Mucosa of rectum (tissue), 2 donors: ENCODE measurements around the gene TBX6.
"Not testable (repeated sequence)": the region's sequence is repeated elsewhere in the genome, so short reads cannot be mapped to it uniquely, and the experiment has no call there.

Source experiments
- H3K27ac ChIP-seq, 2 donors: one replicate each; pipeline ENCODE4 v1.7.0; 2013; ENCODE audit warnings: inconsistent platforms in 2 of 2, low read depth in 2 of 2, low read length in 2 of 2
- H3K27me3 ChIP-seq, 2 donors: one replicate each; pipeline ENCODE4 v1.7.0; 2013; ENCODE audit warnings: low read length in 2 of 2; ENCODE audit not compliant: control insufficient read depth in 2 of 2, insufficient read depth in 2 of 2
- H3K36me3 ChIP-seq, 2 donors: one replicate each; pipeline ENCODE4 v1.7.0; 2013; ENCODE audit warnings: low read length in 2 of 2; ENCODE audit not compliant: control insufficient read depth in 2 of 2, insufficient read depth in 2 of 2
- H3K4me1 ChIP-seq, 2 donors: one replicate each; pipeline ENCODE4 v1.7.0; 2013; ENCODE audit warnings: low read length in 2 of 2, mild to moderate bottlenecking in 1 of 2; ENCODE audit not compliant: control insufficient read depth in 2 of 2, insufficient read depth in 2 of 2
- H3K4me3 ChIP-seq, 2 donors: one replicate each; pipeline ENCODE4 v1.7.0; 2013; ENCODE audit warnings: low read length in 2 of 2
- H3K9ac ChIP-seq, 2 donors: one replicate each; pipeline ENCODE4 v1.7.0; 2013; ENCODE audit warnings: low read length in 2 of 2, low read depth in 1 of 2, mild to moderate bottlenecking in 1 of 2
- H3K9me3 ChIP-seq, 2 donors: one replicate each; pipeline ENCODE4 v1.7.0; 2013; ENCODE audit warnings: low read length in 2 of 2; ENCODE audit not compliant: control insufficient read depth in 2 of 2
- donor health status: healthy.
- donor health status: Normal muscosa, but diverticular disease.

Gene TBX6

GRCh38 chr16:30054451-30054850 lies 37.3 kb downstream of the TBX6 start:
- Histone ChIP-seq H3K27ac (no peak overlapping the region), H3K27me3 (no peaks in the 10 kb centered on the region), H3K36me3 (no peaks in the 10 kb centered on the region), H3K4me1 (peaks cover 7 to 10% of the 10 kb centered on the region in 2 donors), H3K9me3 (no peaks in the 10 kb centered on the region), H3K4me3 (no peak overlapping the region), H3K9ac (no peak overlapping the region)

DNA sequence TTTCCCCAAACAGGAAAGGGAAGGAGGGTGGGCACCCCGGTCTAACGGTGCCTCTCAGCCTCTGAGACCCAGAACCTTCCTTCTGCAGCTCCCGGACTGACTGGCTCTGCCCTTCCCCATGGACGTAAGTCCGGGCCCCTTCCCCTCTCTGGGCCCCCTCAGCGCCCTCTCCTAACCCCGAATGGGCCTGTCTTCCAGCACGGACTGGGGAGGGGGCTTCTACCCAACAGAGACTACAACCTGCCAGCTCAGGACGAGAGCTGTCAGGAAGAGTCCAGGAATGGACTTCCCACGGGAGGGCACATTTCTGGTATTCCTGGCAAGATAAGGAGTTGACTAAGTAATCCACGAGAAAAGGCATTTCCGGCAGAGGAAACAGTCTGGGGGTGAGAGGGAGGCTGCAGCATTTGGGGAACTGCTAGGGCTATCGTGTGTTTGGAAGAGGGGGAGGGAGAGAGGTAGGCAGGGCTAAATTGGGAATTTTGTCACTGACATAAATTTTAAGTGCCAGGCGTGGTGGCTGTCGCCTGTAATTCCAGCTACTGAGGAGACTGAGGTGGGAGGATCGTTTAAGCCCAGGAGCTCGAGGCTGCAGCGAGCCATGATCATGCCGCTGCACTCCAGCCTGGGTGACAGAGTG lies 38.2 kb downstream of the TBX6 start:
- peak overlapping the region; percentile 26 to 62 for H3K9ac ChIP-seq
- no peak overlapping the region for H3K27ac ChIP-seq
- no peaks in the 10 kb centered on the region for H3K36me3 ChIP-seq
- H3K4me1 ChIP-seq: peaks cover 7 to 10% of the 10 kb centered on the region in 2 donors
- no peaks in the 10 kb centered on the region for H3K9me3 ChIP-seq
- H3K4me3 ChIP-seq: peak overlapping the region; percentile 74 to 79
- H3K27me3 ChIP-seq: no peaks in the 10 kb centered on the region

GRCh38 chr16:30052671-30053372 lies 38.9 kb downstream of the TBX6 start:
- Histone ChIP-seq H3K27ac (no peak overlapping the region), H3K4me1 (peaks cover 7 to 10% of the 10 kb centered on the region in 2 donors), H3K4me3 (peak overlapping the region; percentile 74 to 79), H3K27me3 (no peaks in the 10 kb centered on the region), H3K9me3 (no peaks in the 10 kb centered on the region), H3K36me3 (no peaks in the 10 kb centered on the region), H3K9ac (peak overlapping the region; percentile 26 to 62)

DNA sequence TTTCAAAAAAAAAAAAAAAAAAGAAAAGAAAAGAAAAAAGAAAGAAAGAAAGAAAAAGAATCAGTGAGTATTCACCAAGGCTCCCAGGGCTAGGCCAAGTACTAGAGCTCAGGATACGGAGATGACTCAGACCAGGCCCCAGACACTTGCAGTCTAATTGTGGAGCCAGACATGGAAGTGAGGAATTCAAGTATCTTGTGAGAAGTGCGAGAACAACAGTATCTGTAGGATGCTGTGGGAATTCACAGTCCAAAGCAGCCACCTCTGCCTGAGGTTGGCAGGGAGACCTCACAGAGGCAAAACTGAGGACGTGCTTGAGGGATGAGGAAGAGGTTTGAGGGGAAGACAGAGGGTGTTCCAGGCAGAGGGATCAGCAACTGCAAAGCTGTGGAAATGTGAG lies 40.2 kb downstream of the TBX6 start:
- no peak overlapping the region for H3K27ac ChIP-seq
- peaks cover 7 to 10% of the 10 kb centered on the region in 2 donors for H3K4me1 ChIP-seq
- H3K4me3 ChIP-seq: no peak overlapping the region
- no peaks in the 10 kb centered on the region for H3K27me3 ChIP-seq
- no peaks in the 10 kb centered on the region for H3K36me3 ChIP-seq
- no peak overlapping the region for H3K9ac ChIP-seq
- H3K9me3 ChIP-seq: no peaks in the 10 kb centered on the region

GRCh38 chr16:30049871-30050270 lies 41.9 kb downstream of the TBX6 start:
- H3K27ac ChIP-seq: no peak overlapping the region
- peaks cover 7 to 10% of the 10 kb centered on the region in 2 donors for H3K4me1 ChIP-seq
- H3K27me3 ChIP-seq: peaks cover 0 to 1% of the 10 kb centered on the region in 2 donors
- H3K9ac ChIP-seq: no peak overlapping the region
- no peaks in the 10 kb centered on the region for H3K9me3 ChIP-seq
- no peaks in the 10 kb centered on the region for H3K36me3 ChIP-seq
- no peak overlapping the region for H3K4me3 ChIP-seq

- Histone ChIP-seq H3K9me3 (no peaks in the 10 kb centered on the region), H3K27ac (no peak overlapping the region), H3K36me3 (no peaks in the 10 kb centered on the region), H3K27me3 (peaks cover 0 to 4% of the 10 kb centered on the region in 2 donors), H3K4me1 (no peaks in the 10 kb centered on the region), H3K4me3 (no peak overlapping the region), H3K9ac (no peak overlapping the region)
Observed at GRCh38 chr16:30046588-30046987, 45.1 kb downstream of the TBX6 start.

GRCh38 chr16:30046178-30046577 lies 45.5 kb downstream of the TBX6 start:
- H3K9ac ChIP-seq: no peak overlapping the region
- no peaks in the 10 kb centered on the region for H3K4me1 ChIP-seq
- H3K36me3 ChIP-seq: no peaks in the 10 kb centered on the region
- H3K27me3 ChIP-seq: peaks cover 0 to 4% of the 10 kb centered on the region in 2 donors
- H3K4me3 ChIP-seq: no peak overlapping the region
- no peaks in the 10 kb centered on the region for H3K9me3 ChIP-seq
- H3K27ac ChIP-seq: no peak overlapping the region

GRCh38 chr16:30041841-30042240 lies 49.9 kb downstream of the TBX6 start:
- H3K4me3 ChIP-seq: no peak overlapping the region
- H3K9me3 ChIP-seq: no peaks in the 10 kb centered on the region
- H3K9ac ChIP-seq: no peak overlapping the region
- H3K4me1 ChIP-seq: no peaks in the 10 kb centered on the region
- no peaks in the 10 kb centered on the region for H3K36me3 ChIP-seq
- peaks cover 0 to 4% of the 10 kb centered on the region in 2 donors for H3K27me3 ChIP-seq
- no peak overlapping the region for H3K27ac ChIP-seq

DNA sequence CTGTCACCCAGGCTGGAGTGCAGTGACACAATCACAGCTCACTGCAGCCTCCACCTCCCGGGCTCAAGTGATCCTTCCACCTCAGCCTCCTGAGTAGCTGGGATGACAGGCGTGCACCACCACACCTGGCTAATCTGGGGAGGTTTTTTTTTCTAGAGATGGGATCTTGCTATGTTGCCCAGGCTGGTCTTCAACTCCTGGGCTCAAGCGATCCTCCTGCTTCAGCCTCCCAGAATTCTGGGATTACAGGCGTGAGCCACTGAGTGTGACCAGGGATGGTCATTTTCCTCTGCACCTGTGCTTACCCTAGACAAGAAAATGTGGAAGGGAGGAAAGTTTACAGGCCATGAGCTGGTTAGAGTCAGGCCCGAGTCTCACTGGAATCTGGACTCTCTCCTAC lies 51.0 kb downstream of the TBX6 start:
- not testable (repeated sequence) for H3K9me3 ChIP-seq, H3K9ac ChIP-seq, H3K27me3 ChIP-seq, H3K4me1 ChIP-seq, H3K36me3 ChIP-seq, H3K4me3 ChIP-seq, H3K27ac ChIP-seq

DNA sequence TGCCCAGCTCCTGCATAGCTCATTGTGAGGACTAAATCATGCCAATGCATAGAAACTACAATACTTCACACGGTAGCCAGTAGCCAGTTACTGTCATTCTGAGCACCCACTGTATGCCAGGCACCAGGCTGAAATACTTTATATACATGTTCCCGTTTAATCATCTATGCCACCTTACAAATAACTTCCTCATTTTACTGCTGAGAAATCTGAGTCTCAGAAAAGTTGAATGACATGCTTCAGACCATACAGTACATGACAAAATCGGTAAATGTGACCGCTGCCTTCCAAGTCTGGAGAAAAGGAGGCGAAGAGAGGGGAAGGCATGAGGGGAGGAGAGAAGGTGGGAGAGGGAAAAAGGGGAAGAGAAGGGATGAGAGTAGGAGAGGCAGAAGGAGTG lies 51.5 kb downstream of the TBX6 start:
- Histone ChIP-seq H3K27ac (no peak overlapping the region), H3K36me3 (no peaks in the 10 kb centered on the region), H3K4me3 (no peak overlapping the region), H3K9ac (no peak overlapping the region), H3K27me3 (peaks cover 4 to 7% of the 10 kb centered on the region in 2 donors), H3K4me1 (no peaks in the 10 kb centered on the region), H3K9me3 (no peaks in the 10 kb centered on the region)
